Stimulated activated CD4-positive, alpha-beta T cell treated with anti-CD3 and anti-CD28 coated beads, Interleukin-2, amount 100 ng/mL, for 48 hours (primary cell): ENCODE measurements around the gene TRMT2A.

Experiments used
- DNase-seq, 2 donors: peaks; one replicate each; pipeline ENCODE4 v3.0.0-alpha.2; 2020

Gene TRMT2A

DNA sequence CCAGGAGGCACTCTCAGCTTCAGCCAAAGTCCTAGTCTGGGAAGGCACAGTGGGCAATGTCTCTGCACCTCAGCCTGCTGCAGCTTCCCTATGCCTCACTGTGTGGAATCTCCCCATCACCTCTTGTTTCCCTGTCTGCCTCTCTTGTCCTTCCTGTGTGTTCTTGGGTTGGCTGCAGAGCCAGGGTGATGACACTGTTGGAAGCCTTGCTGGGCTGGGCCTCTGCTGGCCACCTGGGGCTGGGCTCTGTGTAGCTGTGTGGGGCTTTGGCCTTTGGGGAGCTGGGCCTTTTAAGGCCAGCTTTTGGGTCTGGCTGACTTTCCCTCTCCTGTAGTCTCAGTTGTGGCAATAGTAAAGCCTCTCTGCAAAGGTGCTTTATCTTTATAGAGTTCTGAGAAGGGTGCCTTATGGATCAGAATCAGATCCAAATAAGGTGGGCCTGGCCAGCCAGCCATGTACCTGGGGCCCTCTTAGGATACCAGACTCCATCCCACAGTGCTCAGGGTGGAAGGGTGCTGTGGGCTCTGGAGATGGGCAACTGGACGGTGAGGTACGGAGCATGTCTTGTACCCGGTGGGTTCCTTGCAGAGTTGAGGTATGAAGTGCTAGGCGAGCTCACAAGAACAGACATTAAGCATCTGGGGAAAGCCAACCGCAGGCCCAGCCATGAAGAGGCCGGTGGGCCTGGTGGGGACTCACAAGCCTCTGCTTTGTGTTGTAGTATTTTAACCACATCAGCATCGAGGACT is 11.4 kb downstream of the TRMT2A start:
- DNase-seq: no peak

DNA sequence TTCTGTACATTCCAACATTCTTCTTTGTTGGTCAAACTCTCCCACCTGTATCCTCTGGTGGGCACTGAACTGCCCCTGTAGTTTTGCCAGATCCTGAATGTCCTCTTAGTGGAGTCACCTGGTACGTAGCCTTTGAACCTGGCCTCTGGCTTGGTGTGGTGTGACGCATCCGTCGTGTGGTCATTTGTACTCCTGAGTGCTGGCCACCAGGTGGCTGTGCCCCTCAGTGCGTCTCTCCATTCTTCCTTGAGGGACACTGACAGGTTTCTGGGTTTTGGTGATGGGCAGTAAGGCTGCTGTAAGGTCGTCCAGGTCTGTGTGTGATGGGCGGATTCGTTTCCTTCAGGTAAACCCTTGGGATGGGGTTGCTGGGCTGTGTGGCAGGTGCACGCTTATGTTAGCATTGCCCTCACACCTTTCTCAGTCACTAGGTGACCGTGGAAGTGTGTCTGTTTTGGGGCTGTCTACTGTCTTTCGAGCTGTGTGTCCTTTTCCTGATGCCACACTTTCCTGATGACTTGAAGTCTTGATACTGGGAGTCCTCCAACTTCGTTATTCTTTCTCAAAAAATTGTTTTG is 14.7 kb downstream of the TRMT2A start:
- DNase-seq: no peak

DNA sequence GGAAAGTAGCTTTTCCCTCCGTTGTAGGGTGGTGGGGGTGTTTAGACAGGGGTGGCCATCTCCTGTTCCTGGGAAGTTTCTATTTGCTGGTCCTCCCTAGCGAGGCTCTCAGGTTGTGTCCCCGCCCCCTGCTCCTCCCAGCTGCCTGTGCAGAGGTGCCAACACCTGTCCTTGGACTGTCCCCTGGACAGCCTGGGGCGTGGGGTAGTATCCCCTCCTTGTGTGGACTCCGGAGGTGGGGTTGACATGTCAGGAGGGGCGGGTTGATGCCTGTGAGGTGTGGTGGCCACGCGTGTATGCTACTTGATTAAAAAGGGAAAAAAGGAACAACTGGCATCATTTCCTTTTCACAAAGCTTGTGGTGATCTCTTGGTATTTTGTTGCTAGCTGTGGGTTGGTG is 15.4 kb downstream of the TRMT2A start:
- no peak for DNase-seq

DNA sequence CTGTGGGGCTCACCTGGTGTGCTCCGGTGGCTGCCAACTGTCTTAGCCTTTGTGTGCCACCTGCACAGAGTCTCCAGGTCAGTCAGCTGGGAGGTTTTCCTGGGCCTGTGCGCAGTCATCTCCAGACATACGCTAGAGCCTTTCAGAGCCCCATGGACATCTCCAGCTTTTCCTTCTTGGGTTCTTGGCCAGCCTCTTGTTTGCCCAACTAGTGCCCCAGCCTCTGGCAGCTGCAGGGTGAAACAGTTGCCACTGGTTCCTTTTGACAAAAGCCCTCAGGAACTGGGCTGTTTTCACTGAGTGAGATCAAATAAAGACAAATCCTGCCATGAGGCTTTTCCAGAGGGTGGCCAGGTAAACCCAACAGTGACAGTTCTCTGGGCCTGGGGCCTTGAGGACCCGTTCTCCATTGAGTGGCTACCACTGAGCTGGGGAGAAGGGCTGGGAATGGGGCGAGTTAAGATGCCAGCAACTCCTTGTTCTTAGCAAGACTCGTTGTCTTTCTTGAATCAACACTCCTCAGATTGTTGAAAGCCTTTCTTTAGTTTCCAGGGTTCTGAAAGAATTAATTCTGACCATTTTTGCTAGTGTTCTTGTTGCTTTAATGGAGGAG is 17.8 kb downstream of the TRMT2A start:
- DNase-seq: no peak

DNA sequence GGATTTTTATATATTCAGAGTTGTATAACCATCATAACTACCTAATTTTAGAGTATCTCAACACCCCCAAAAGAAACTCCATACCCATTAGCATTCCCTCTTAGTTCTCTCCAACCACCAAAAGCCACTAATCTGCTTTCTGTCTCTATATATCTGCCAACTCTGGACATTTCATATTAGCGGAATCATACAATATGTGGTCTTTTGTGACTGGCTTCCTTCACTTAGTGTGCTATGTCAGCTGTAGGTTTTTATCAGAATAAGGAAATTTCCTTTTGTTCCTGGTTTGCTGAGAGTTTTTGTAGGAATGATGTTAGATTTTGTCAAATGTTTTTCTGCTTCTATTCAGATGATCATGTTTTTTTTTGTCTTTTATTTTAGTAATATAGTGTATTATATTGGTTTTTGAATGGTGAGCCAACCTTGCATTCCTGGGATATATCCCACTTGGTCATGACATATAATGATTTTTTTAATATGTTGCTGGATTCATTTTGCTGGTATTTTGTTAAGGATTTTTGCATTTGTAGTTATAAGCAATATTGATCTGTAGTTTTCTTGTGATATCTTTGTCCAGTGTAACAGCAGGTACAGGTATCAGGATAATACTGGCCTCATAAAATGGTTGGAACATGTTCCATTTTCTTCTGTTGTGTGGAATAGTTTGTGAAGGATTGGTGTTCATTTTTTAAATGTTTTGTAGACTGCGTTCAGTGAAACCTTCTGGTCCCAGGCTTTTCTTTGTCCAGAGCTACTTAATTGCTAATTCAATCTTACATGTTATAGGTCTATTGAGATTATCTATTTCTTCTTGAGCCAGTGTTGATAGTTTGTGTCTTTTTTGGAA is 20.2 kb downstream of the TRMT2A start:
- no peak for DNase-seq

DNA sequence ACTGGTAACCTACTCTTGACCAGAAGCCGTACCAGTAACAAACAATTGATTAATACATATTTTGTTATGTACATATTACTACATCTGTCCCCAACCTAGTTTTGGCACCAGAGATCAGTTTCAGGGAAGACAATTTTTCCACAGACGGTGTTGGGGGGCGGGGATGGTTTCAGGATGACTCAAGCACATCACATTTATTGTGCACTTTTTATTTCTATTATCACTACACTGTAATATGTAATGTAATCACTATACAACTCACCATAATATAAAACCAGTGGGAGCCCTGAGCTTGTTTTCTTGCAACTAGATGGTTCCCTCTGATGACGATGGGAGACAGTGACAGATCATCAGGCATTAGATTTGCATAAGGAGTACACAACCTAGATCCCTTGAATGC is 21.5 kb downstream of the TRMT2A start:
- DNase-seq: no peak

DNA sequence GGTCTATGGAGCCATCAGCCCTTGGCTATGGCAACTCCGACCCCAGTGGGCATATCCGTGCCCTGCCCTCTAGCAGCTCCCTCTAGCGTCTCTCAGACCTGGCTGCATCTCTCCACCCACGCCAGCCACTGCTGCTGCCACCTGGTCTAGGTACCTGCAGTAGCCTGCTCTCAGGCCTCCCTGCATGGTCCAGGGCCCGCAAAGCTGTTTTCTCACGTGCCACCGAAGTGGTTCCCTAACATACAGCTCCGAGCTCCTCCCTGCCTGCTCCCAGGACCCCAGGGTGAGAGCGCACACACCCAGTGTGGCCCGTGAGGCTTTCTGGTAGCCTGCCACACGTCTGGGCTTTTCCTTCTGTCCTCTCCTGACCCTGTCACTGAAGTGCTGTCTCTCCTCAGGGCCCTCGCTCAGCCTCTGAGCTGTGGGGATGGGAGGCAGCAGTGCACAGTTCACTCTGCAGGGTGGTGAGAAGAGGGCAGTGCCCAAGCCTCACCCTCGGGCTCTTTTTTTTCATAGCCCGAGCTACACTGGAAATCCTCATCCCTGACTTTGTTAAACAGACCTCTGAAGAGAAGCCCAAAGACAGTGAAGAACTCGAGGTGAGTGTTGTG is 22.7 kb downstream of the TRMT2A start:
- DNase-seq: no peak

DNA sequence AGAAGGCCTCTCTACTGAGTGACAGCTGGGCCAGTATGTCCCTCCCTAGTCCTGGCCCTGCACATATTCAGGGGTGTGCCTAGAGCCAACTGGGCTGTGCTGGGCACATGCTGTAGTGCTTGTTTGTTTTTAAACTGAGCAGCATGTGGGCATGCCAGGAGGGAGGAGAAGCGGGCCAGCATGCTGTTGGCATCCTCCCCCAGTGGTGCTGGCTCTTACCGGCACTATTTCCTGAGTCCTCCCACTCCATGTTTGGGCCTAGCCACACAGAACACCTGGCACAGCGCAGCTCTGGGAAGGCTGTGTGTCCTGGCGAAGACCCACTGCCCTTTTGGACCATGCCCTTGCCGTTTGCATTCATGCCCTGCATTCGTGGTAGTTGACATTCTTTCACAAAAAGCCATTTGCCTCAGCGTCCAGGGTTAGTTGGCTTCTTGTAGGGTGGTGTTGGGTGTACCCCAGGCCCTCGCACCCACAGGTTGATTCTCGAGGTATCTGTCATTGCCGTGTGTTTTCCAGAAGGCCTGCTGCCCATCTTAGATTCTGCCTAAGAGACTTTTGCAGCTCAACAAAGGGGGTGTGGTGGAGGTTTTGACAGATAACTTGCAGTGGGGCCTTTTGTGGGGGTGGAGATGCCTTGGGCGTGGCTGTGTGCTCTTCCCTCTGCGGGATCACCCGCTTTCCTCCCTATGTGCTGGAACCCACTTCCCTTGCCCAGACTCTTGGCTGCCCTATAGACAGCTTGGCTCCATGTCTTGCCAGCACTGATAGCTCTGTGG is 23.4 kb downstream of the TRMT2A start:
- no peak for DNase-seq

DNA sequence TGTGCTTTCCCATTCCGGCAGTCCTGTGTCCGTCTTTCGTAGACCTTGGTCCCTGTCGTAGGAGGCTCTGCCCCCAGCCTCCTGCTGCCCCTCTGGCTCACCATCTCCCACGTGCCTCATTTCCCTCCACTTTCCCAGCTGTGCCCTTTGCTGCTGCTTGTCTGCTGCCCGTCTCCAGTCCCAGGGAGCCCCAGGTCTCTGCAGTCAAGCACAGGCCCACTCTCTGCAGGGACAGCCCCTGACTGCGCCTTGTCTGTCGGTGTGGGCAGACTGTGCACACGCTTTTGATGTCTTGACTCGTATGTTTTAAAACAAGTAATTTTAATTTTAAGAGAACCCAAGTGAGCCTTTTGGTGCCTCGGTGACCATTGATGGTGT is 24.6 kb downstream of the TRMT2A start:
- no peak for DNase-seq

DNA sequence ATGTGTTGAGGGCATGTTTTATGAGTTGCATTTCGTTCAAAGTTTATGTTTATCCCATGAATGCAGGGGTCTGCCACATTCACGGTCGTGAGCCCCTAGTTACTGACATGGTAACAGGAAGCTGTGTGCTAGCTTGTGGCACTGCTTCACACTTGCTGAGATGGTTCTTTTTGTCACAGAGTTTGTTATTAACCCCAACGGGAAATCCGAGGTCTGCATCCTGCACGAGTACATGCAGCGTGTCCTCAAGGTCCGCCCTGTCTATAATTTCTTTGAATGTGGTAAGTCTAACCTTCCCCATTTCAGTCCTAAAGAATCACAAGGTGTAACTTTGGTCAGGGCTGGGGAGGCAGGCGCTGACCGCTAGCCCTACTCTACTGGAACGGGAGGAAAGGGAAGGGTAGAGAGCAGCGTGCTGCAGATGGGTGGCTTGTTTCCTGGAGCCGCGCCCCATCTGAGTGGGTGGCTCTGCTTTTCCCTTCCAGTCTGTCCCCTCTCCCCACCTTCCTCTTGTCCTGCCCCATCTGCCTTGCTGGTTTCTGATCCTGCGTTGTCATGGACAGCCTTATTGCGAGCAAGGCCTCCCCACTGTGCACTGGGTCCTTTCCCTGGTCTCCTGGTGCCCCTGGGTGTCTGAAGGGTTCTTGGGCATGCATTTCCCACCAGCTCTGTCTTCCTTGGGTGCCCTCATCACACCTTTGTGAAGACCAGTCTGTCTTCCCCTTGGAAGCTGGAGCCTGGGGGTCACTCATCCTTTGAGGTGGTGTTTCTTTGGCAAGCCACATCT is 25.1 kb downstream of the TRMT2A start:
- no peak for DNase-seq

DNA sequence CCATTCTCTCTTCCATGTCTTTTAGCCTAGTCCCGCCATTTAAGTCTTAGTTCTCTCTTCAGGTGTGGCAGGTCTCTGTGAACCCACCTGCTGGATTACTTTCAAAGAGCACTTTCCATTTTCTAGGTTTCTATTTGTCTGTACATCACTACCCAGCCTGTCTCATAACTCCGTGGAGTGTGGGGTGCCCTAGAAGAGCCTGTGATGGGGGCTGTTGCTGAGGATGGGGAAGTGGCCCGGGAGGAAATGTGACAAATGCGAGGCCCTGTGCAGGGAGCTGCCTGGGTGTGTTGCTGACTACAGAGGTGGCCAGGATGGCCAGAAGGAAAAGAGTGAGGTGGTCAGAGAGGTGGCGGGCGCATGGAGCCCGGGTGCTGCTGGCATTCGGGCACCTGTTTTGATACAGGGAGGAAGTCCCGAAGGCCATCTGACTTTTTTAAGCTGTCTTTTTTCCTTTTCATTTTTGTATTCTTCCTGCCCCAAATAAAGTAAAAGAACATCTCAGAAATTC is 26.2 kb downstream of the TRMT2A start:
- no peak for DNase-seq

DNA sequence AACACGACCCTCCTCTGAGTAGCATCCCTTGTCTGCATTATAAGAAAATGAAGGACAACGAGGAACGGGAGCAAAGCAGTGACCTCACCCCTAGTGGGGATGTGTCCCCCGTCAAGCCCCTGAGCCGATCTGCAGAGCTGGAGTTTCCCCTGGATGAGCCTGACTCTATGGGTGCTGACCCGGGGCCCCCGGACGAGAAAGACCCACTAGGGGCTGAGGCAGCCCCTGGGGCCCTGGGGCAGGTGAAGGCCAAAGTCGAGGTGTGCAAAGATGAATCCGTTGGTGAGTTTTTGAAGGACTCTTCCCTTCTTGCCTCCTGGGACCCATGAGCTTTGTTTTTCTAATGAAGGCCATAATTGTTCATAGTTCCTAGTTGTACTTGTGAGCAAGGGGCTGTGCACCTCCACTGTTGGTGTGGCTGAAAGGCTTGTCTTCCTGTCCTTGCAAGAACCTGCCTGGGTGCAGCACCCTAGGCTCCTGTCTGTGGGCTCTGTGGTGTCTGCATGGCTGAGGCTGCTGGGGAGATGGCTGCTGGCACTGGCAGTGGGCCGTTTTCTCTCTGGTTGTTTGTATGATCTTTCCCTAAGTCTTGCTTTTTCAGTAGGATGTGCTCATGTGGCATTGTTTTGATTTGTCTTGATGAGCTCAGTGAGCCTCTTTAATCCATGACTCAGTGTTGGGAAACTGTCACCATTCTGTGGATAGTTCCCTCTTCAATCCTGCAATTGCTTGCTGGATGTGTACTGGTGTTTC is 26.9 kb downstream of the TRMT2A start:
- DNase-seq: no peak

DNA sequence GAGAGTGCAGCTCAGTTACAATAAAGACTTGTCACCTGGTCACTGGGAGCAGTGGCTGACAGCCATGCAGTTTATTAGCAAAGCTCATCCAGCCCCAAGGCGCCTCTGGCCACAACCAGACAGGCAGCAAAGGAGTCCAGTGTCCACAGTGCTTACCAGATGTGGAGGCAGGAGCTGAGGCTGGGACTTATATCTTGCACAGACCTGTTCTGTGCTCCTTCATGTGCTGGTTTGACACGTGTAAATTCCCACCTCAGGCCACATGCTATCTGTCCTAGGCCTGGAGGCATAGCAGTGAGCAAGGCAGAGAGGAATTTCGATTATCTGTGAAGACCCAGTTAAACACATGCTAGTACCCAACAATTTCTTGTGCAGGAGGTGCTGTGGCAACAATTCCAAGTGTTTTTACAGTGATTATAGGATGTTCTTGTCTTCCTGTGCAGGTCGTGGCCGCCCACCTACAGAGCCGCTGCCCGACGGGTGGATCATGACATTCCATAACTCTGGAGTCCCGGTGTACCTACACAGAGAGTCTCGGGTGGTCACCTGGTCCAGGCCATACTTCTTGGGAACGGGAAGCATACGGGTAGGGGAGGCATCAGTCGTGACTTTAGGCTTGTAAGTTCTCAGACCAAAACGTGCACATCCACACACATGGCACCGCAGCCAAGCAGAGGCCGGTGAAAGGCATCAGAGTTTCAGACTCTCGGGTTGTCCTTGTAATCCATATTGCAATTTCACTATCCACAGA is 27.6 kb downstream of the TRMT2A start:
- no peak for DNase-seq

DNA sequence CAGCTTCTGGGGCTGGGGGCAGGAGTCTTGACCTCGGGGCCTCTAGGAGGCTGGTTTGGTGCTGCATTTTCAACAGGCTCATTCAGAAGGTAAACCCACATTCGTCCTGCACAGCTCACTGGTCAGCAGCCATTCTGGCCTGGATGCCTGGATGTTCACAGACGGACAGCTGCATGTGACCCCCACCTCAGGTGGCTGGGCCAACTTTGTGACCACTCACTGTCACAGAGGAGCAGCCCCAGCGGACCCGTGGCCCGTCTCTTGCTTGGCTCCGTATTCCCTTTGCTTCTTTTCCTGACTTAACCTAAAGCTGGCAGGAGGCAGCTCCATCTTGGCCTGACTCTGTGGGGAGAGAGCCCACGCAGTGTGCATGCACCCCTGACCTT is 28.8 kb downstream of the TRMT2A start:
- no peak for DNase-seq

DNA sequence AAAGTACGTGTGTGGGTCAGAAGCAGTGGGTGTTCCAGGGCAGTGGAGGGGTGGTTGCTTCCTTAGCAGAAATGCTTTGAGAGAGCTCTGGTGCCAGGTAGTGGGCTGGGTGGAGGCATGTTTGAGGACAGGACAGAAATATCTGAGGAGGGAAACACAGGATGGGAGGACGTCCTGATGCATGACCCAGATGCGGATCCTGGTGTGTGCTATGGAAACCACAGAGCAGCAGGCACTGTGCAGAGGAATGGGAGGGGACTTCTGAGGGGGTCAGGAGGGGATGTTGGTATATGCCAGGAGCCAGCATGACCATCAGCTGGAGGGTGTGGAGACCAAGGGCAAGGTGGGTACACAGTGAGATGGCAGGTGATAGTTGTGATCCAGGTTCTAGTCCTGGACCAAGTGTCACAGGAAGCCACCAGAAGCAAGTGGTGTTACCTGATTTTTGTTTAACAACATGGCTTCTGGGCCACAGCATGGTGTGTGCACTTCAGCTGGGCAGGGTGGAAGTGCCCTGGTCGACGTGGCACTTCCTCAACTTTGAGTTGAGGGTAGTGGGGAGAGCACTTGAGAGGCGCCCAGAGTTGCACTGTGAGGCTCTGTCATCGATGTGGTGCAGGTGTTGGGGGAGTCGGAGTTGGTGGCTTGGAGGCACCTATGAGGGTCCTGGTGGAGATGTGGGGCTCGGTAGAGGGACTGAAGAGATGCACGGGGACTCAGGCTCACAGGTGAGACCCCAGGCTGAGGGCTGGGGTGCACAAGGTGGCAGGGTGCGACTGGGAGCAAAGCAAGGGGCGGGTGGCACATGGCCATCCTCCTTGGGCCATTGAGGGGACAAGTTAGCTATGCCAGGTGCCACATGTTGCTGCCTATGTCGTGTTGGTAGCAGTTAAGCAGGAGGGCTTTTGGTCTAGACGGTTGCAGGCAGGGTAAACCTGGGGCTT is 29.4 kb downstream of the TRMT2A start:
- DNase-seq: no peak

DNA sequence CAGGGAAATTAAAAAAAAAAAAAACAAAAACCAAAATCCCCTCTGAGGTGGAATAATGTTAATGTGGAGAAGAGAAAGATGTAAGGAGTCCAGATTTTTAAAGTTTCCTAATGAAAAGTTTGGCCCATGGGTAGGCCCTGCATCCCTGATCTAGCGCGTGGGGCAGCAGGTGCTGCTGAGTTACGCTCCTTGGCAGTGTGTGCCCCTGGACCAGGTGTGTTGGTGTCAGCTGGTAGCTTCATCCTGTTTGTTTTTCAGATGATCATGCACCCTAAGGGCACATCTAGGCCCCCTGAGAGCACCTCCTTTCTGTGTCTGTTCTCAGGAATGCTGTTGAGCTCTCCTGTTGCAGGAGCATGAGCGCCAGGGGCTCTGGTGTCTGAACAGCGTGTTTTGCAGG is 30.3 kb downstream of the TRMT2A start:
- DNase-seq: no peak

DNA sequence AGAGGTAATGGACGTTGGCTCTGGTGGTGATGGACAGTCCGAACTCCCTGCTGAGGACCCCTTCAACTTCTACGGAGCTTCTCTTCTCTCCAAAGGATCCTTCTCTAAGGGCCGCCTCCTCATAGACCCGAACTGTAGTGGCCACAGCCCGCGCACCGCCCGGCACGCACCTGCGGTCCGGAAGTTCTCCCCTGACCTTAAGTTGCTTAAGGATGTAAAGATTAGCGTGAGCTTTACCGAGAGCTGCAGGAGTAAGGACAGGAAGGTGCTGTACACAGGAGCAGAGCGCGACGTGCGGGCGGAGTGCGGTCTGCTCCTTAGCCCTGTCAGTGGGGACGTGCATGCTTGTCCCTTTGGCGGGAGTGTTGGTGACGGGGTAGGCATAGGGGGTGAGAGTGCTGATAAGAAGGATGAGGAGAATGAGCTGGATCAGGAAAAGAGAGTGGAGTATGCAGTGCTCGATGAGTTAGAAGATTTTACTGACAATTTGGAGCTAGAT is 30.9 kb downstream of the TRMT2A start:
- no peak for DNase-seq

DNA sequence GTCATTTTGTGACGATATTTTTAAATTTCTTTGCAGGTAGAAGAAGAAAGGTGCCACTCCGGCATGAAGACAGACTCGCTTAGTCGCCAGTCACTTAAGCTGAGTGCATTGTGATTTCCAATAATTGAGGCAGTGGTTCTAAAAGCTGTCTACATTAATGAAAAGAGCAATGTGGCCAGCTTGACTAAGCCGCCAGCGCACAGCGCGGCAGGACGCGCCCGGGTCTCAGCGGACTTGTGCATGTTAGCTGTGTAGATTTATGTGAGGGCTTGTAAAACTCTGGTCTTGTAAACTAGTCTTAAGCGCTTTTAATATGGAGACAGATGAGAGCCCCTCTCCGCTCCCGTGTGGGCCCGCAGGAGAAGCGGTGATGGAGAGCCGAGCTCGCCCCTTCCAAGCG is 31.4 kb downstream of the TRMT2A start:
- DNase-seq: no peak
